IMR-90 (cell line): Measurements from ENCODE around the gene SPATA32. TPM values are rescaled to one million over a fixed set of nuclear protein-coding genes. Genes with fewer than 3 reads are reported as not detected.
A peak's percentile ranks its signal among the peaks of the same experiment; 100 is the strongest.

Source experiments
- ATAC-seq: fragments of 200-7000 bp; cut with Tn5 transposase; 2 replicates; pipeline ENCODE4 v1.9.1; 2020; ENCODE audit warnings: low read depth, mild to moderate bottlenecking, moderate library complexity
- BruUV-seq: library from RNA; stranded (reverse); fragments of 400-500 nt; replicated peaks from 2 replicates; lab custom pipeline; 2021; lab: Mats Ljungman, UMichigan
- CTCF ChIA-PET: fragments of 300-600 bp; formaldehyde crosslinking; extraction: SDS; loops from one replicate; lab custom pipeline; 2021; ENCODE audit warnings: antibody characterized with exemption; lab: Yijun Ruan, JAX
- POLR2A ChIA-PET: fragments of 300-600 bp; sonication (Branson Sonifier 250); formaldehyde crosslinking; loops from one replicate; lab custom pipeline; 2022; ENCODE audit warnings: antibody characterized with exemption; ENCODE audit not compliant: unreplicated experiment; lab: Charles Lee
- DNase-seq: peaks from one replicate; pipeline ENCODE4 v3.0.0; 2013
- H2AFZ ChIP-seq: replicated peaks from 2 replicates; pipeline ENCODE3; 2013; ENCODE audit warnings: low read length, mild to moderate bottlenecking; ENCODE audit not compliant: poor library complexity
- H2AK5ac ChIP-seq: 2 replicates; pipeline ENCODE4 v1.6.1; 2013; ENCODE audit warnings: low read depth, low read length, inconsistent platforms
- H2AK9ac ChIP-seq: replicated peaks from 2 replicates; pipeline ENCODE3; 2013; ENCODE audit warnings: mild to moderate bottlenecking, low read depth, low read length, moderate library complexity; ENCODE audit not compliant: poor library complexity
- H2BK120ac ChIP-seq: 2 replicates; pipeline ENCODE4 v1.6.1; 2013; ENCODE audit warnings: low read depth, low read length, inconsistent platforms
- H2BK15ac ChIP-seq: 3 replicates; pipeline ENCODE4 v1.6.1; 2013; ENCODE audit warnings: low read depth, low read length, inconsistent platforms
- H2BK20ac ChIP-seq: 2 replicates; pipeline ENCODE4 v1.6.1; 2013; ENCODE audit warnings: low read depth, mild to moderate bottlenecking, inconsistent platforms, low read length, moderate library complexity
- H2BK5ac ChIP-seq: 2 replicates; pipeline ENCODE4 v1.6.1; 2013; ENCODE audit warnings: mild to moderate bottlenecking, low read depth, low read length, inconsistent platforms; ENCODE audit not compliant: poor library complexity, severe bottlenecking
- H3K14ac ChIP-seq: replicated peaks from 2 replicates; pipeline ENCODE4 v1.6.1; 2013; ENCODE audit warnings: low read depth, low read length, inconsistent platforms
- H3K18ac ChIP-seq: 2 replicates; pipeline ENCODE4 v1.6.1; 2013; ENCODE audit warnings: low read depth, low read length, control low read depth
- H3K23ac ChIP-seq: 2 replicates; pipeline ENCODE4 v1.6.1; 2013; ENCODE audit warnings: low read depth, low read length, inconsistent platforms
- H3K27ac ChIP-seq: 2 replicates; pipeline ENCODE4 v1.5.1; 2013; ENCODE audit warnings: mild to moderate bottlenecking, control low read depth, low read length; ENCODE audit not compliant: insufficient read depth
- H3K27me3 ChIP-seq: 2 replicates; pipeline ENCODE4 v1.6.1; 2013; ENCODE audit warnings: low read length; ENCODE audit not compliant: control insufficient read depth, insufficient read depth
- H3K36me3 ChIP-seq: 2 replicates; pipeline ENCODE4 v1.6.1; 2013; ENCODE audit warnings: low read length, mixed read lengths; ENCODE audit not compliant: control insufficient read depth, insufficient read depth
- H3K4ac ChIP-seq: 2 replicates; pipeline ENCODE4 v1.6.1; 2013; ENCODE audit warnings: low read depth, low read length, inconsistent platforms
- H3K4me1 ChIP-seq: 2 replicates; pipeline ENCODE4 v1.6.1; 2013; ENCODE audit warnings: low read length, mixed read lengths; ENCODE audit not compliant: control insufficient read depth, insufficient read depth
- H3K4me2 ChIP-seq: 2 replicates; pipeline ENCODE4 v1.6.1; 2013; ENCODE audit warnings: low read depth, mild to moderate bottlenecking, control low read depth, low read length, moderate library complexity
- H3K4me3 ChIP-seq: 2 replicates; pipeline ENCODE4 v1.5.1; 2013; ENCODE audit warnings: low read depth, mild to moderate bottlenecking, control low read depth, low read length, moderate library complexity; ENCODE audit not compliant: insufficient read depth
- H3K56ac ChIP-seq: 2 replicates; pipeline ENCODE4 v1.6.1; 2013; ENCODE audit warnings: low read length, inconsistent platforms; ENCODE audit not compliant: insufficient read depth; ENCODE audit errors: extremely low read depth
- H3K79me1 ChIP-seq, 2 experiments: 2 replicates each; pipeline ENCODE4 v1.6.1; 2013; ENCODE audit warnings: low read length in 2 of 2, inconsistent platforms in 1 of 2, low read depth in 1 of 2
- H3K9ac ChIP-seq: 2 replicates; pipeline ENCODE4 v1.6.1; 2013; ENCODE audit warnings: low read depth, low read length, control low read depth
- H3K9me1 ChIP-seq: 2 replicates; pipeline ENCODE4 v1.6.1; 2013; ENCODE audit warnings: low read length, inconsistent platforms; ENCODE audit not compliant: insufficient read depth
- H3K9me3 ChIP-seq: 2 replicates; pipeline ENCODE4 v1.6.1; 2013; ENCODE audit warnings: low read length; ENCODE audit not compliant: control insufficient read depth, insufficient read depth
- H4K20me1 ChIP-seq: 2 replicates; pipeline ENCODE4 v1.6.1; 2013; ENCODE audit warnings: low read length, inconsistent platforms; ENCODE audit not compliant: insufficient read depth
- H4K5ac ChIP-seq: 2 replicates; pipeline ENCODE4 v1.6.1; 2013; ENCODE audit warnings: mild to moderate bottlenecking, low read depth, low read length, control low read depth
- H4K8ac ChIP-seq, 2 experiments: 2 replicates each; pipeline ENCODE4 v1.6.1; 2013; ENCODE audit warnings: low read depth in 2 of 2, low read length in 2 of 2, control low read depth in 1 of 2, inconsistent platforms in 1 of 2
- H4K91ac ChIP-seq: 2 replicates; pipeline ENCODE4 v1.6.1; 2013; ENCODE audit warnings: low read depth, low read length, inconsistent platforms; ENCODE audit not compliant: insufficient read depth
- BHLHE40 ChIP-seq: fragments of 150-350 bp; IDR thresholded peaks from 2 replicates; pipeline ENCODE4 v1.6.1; 2016; ENCODE audit warnings: mild to moderate bottlenecking, low read depth, low read length
- CHD1 ChIP-seq: IDR thresholded peaks from 2 replicates; pipeline ENCODE4 v1.6.1; 2012; ENCODE audit warnings: low read depth, low read length, improper control_type of control experiment
- MXI1 ChIP-seq: IDR thresholded peaks from 2 replicates; pipeline ENCODE4 v1.6.1; 2012; ENCODE audit warnings: low read depth, mild to moderate bottlenecking, low read length, moderate library complexity, borderline replicate concordance
- RAD21 ChIP-seq: IDR thresholded peaks from 2 replicates; pipeline ENCODE4 v1.6.1; 2012; ENCODE audit warnings: low read length, improper control_type of control experiment
- USF2 ChIP-seq: fragments of 150-350 bp; IDR thresholded peaks from 2 replicates; pipeline ENCODE4 v1.6.1; 2017; ENCODE audit warnings: mild to moderate bottlenecking, antibody characterized with exemption, low read length, low read depth
- WGBS, 2 experiments: methylation state at CpG; one replicate each; pipeline versions ENCODE4 v1.1.5 to v1.1.7; 2013; ENCODE audit warnings: missing lambda C conversion rate in 2 of 2; ENCODE audit not compliant: insufficient read length in 1 of 2; ENCODE audit errors: extremely low coverage in 2 of 2; 5-methylcytosine and 5-hydroxymethylcytosine counted together
- dilution Hi-C: fragments of 300-500 bp; cut with HindIII; formaldehyde crosslinking; loops from one replicate; pipeline ENCODE4 v1.14.3; 2018; ENCODE audit warnings: low sequenced_read_pairs; ENCODE audit not compliant: unreplicated experiment
- in situ Hi-C: fragments of 300-500 bp; cut with MboI; formaldehyde crosslinking; loops from 3 replicates; pipeline ENCODE4 v1.14.3; 2019; ENCODE audit warnings: low sequenced_read_pairs, inconsistent platforms, mixed read lengths
- intact Hi-C: fragments of 100-400 bp; cut with micrococcal nuclease; formaldehyde crosslinking; loops from 2 replicates; pipeline ENCODE4 v1.10.0; 2022
- polyA plus RNA-seq, 3 experiments: library from polyadenylated mRNA; depleted of rRNA; stranded (reverse); fragments of >200 nt; gene quantifications; 2 replicates each; pipeline ENCODE4 v1.2.3, GENCODE V29; 2012; ENCODE audit warnings: low replicate concordance in 1 of 3
- total RNA-seq: library from RNA; depleted of rRNA; stranded (reverse); fragments of >200 nt; gene quantifications from 2 replicates; pipeline ENCODE4 v1.2.3, GENCODE V29; 2012

SPATA32 gene
- total and polyA plus RNA-seq, 2 of the 4 experiments (the other 2 are of a cell fraction), result 0.18 TPM; not detected in 1

- Histone ChIP-seq H4K8ac (no peak overlapping the region), H2BK20ac (no peak overlapping the region), H3K27ac (no peak overlapping the region), H2BK5ac (no peak overlapping the region), H3K56ac (no peak overlapping the region), H4K5ac (no peak overlapping the region), H2AK9ac (peak overlapping the region; percentile 71), H2BK120ac (no peak overlapping the region), H3K9me1 (peaks cover 17% of the 10 kb centered on the region), H3K4me2 (no peak overlapping the region), H3K79me1 (peaks cover 0 to 28% of the 10 kb centered on the region in 2 experiments; a peak in 3 of 4 replicates), H2BK15ac (no peak overlapping the region), H3K14ac (no peak overlapping the region), H3K4me3 (no peak overlapping the region), H2AFZ (peak overlapping the region; percentile 17), H3K27me3 (peaks cover 13% of the 10 kb centered on the region), H3K23ac (no peak overlapping the region), H2AK5ac (peak overlapping the region; percentile 56), H3K36me3 (no peaks in the 10 kb centered on the region), H4K20me1 (no peaks in the 10 kb centered on the region), H3K4ac (no peak overlapping the region), H4K91ac (0 out of 2 replicates have a peak overlapping the region, but pooled peaks have one; percentile 12), H3K18ac (no peak overlapping the region), H3K9ac (no peak overlapping the region), H3K9me3 (no peaks in the 10 kb centered on the region), H3K4me1 (peaks cover 35% of the 10 kb centered on the region)
- TF ChIP-seq RAD21 (no peak), USF2 (no peak), BHLHE40 (no peak), MXI1 (no peak), CHD1 (no peak)
- DNase-seq (no peak), ATAC-seq (no peak)
- dilution Hi-C loops, result no loop called here
- ChIA-PET POLR2A (no interaction called here), CTCF (no interaction called here)
- in situ Hi-C loops, result no loop called here
- intact Hi-C loops, result no loop called here
- 67% methylated on average over 3 of the region's 7 CpGs; no CpG with 5 or more reads in 1 of the 2 experiments for WGBS, 2 experiments
- BruUV-seq, result no TSS peak
Measured at GRCh38 chr17:45225051-45225700, 36.7 kb downstream of the SPATA32 start.
